Bronchial epithelial cell (primary cell): ENCODE measurements around the gene DDR1. TPM values are rescaled to one million over a fixed set of nuclear protein-coding genes. Genes with fewer than 3 reads are reported as not detected.

Experiments
- DNase-seq: peaks from one replicate; pipeline ENCODE4 v3.0.0-alpha.2; 2010; ENCODE audit warnings: low read depth
- FAIRE-seq: peaks from 2 replicates; lab custom pipeline; 2011; peaks lifted over from hg19 to GRCh38; lab: Jason Lieb, UNC
- H3K27me3 ChIP-seq: 2 replicates; pipeline ENCODE4 v1.5.1; 2011; ENCODE audit warnings: low read length; ENCODE audit not compliant: control insufficient read depth, insufficient read depth
- H3K36me3 ChIP-seq: 2 replicates; pipeline ENCODE4 v1.5.1; 2011; ENCODE audit warnings: low read length; ENCODE audit not compliant: control insufficient read depth, insufficient read depth
- H3K4me3 ChIP-seq: 2 replicates; pipeline ENCODE4 v1.5.1; 2011; ENCODE audit warnings: mild to moderate bottlenecking, low read depth, low read length, control low read depth
- CTCF ChIP-seq: IDR thresholded peaks from 2 replicates; pipeline ENCODE4 v1.5.1; 2011; ENCODE audit warnings: mild to moderate bottlenecking, moderate library complexity, low read length, control low read depth, inconsistent platforms; ENCODE audit not compliant: insufficient read depth, severe bottlenecking
- total RNA-seq: library from RNA; depleted of rRNA; stranded (reverse); fragments of >200 nt; gene quantifications from 2 replicates; pipeline ENCODE4 v1.2.1, GENCODE V29; 2014

The DDR1 gene
- total RNA-seq, 1 donor from 2014 or later = 149 TPM

GRCh38 chr6:30842754-30843610, 41.3 kb upstream of the DDR1 start:
- no peak for TF ChIP-seq CTCF
- no peaks in the 10 kb centered on the region for H3K36me3 ChIP-seq
- H3K27me3 ChIP-seq = no peaks in the 10 kb centered on the region
- no peak overlapping the region for H3K4me3 ChIP-seq
- DNase-seq = no peak
- FAIRE-seq = no peak

- Histone ChIP-seq H3K27me3 (no peaks in the 10 kb centered on the region), H3K4me3 (no peak overlapping the region), H3K36me3 (no peaks in the 10 kb centered on the region)
- FAIRE-seq (no peak), DNase-seq (no peak)
- no peak for TF ChIP-seq CTCF
Measured at GRCh38 chr6:30843611-30843998, 40.7 kb upstream of the DDR1 start.

GRCh38 chr6:30844118-30844535, 40.2 kb upstream of the DDR1 start:
- Histone ChIP-seq H3K27me3 (no peaks in the 10 kb centered on the region), H3K36me3 (no peaks in the 10 kb centered on the region), H3K4me3 (no peak overlapping the region)
- no peak for FAIRE-seq
- DNase-seq = no peak
- TF ChIP-seq CTCF = no peak

GRCh38 chr6:30845183-30845582, 39.1 kb upstream of the DDR1 start:
- H3K27me3 ChIP-seq = no peaks in the 10 kb centered on the region
- DNase-seq (no peak), FAIRE-seq (no peak)
- H3K4me3 ChIP-seq = no peak overlapping the region
- no peak for TF ChIP-seq CTCF
- no peaks in the 10 kb centered on the region for H3K36me3 ChIP-seq

- Histone ChIP-seq H3K36me3 (no peaks in the 10 kb centered on the region), H3K27me3 (no peaks in the 10 kb centered on the region), H3K4me3 (no peak overlapping the region)
- FAIRE-seq (no peak), DNase-seq (no peak)
- TF ChIP-seq CTCF = no peak
Measured at GRCh38 chr6:30847421-30847970, 36.8 kb upstream of the DDR1 start.
